ENCODE data around the gene SPO11.

DNA sequence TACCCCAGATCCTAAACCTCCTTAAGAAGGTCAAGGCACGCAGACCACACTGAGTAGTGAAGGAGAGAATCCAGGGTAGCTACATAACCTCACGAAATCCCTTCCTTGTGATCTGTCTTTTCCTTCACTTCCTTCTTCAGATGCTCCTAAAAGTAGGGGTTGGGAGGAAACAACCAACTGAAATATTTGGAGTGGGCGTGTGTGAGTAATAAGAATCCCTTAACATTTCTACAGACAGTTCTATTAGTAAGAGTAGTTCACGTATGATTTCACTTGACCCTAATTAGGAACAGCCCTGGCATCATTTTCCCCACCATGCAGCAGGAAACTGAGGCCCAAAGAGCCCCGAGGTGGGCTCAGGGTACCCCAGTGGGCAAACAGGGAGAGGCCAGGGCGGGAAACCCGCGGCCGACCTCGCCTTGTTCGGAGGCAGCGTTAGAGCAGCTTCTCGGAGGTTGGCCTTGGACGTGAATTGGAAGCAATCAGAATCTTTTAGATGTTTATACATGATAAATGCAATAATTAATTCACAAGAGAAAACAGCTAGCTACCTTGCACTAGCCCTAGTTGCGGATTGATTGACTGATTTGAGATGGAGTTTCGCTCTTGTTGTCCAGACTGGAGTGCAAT is 20.6 kb downstream of the SPO11 start:
- TF ChIP-seq YY1 (IDR thresholded peaks at IDR 0.05; ENCODE audit: low read depth) (no peak), EP300 (IDR thresholded peaks at IDR 0.05; ENCODE audit: borderline replicate concordance) (no peak)
- TF ChIP-seq, protein P1, sequence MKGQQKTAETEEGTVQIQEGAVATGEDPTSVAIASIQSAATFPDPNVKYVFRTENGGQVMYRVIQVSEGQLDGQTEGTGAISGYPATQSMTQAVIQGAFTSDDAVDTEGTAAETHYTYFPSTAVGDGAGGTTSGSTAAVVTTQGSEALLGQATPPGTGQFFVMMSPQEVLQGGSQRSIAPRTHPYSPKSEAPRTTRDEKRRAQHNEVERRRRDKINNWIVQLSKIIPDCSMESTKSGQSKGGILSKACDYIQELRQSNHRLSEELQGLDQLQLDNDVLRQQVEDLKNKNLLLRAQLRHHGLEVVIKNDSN (IDR thresholded peaks at IDR 0.05) = no peak

Measured in Ishikawa (cell line).